Measurements from ENCODE around the gene DCTN4.

The DCTN4 gene

GRCh38 chr5:150674341-150674821 lies 84.4 kb downstream of the DCTN4 start:
- Histone ChIP-seq H3K9ac (ENCODE audit: low read length in 5 of 5) (no peak overlapping the region), H3K9me3 (ENCODE audit: control insufficient read depth in 5 of 5, low read length in 5 of 5) (no peaks in the 10 kb centered on the region), H3K36me3 (ENCODE audit: control insufficient read depth in 5 of 5, insufficient read depth in 5 of 5, low read length in 5 of 5) (peaks cover 0 to 6% (median 3%) of the 10 kb centered on the region in 5 donors), H3K27ac (ENCODE audit: low read depth, low read length) (peak overlapping the region; percentile 44), H3K27me3 (ENCODE audit: control insufficient read depth in 5 of 5, insufficient read depth in 4 of 5, low read length in 5 of 5) (peaks cover 0 to 3% (median 0%) of the 10 kb centered on the region in 5 donors), H3K4me3 (ENCODE audit: low read depth in 1 of 5, low read length in 5 of 5) (no peak overlapping the region), H3K4me1 (ENCODE audit: control insufficient read depth in 5 of 5, insufficient read depth in 5 of 5, low read length in 5 of 5) (peaks cover 0 to 42% (median 35%) of the 10 kb centered on the region in 5 donors)

GRCh38 chr5:150672884-150673275 lies 85.9 kb downstream of the DCTN4 start:
- peaks cover 0 to 3% (median 0%) of the 10 kb centered on the region in 5 donors for H3K27me3 ChIP-seq (ENCODE audit: control insufficient read depth in 5 of 5, insufficient read depth in 4 of 5, low read length in 5 of 5)
- no peak overlapping the region for H3K27ac ChIP-seq (ENCODE audit: low read depth, low read length)

GRCh38 chr5:150672237-150672883 lies 86.5 kb downstream of the DCTN4 start:
- Histone ChIP-seq H3K4me3 (ENCODE audit: low read depth in 1 of 5, low read length in 5 of 5) (peak overlapping the region; percentile 65 to 80 (median 69)), H3K9me3 (ENCODE audit: control insufficient read depth in 5 of 5, low read length in 5 of 5) (no peaks in the 10 kb centered on the region), H3K36me3 (ENCODE audit: control insufficient read depth in 5 of 5, insufficient read depth in 5 of 5, low read length in 5 of 5) (no peaks in the 10 kb centered on the region), H3K4me1 (ENCODE audit: control insufficient read depth in 5 of 5, insufficient read depth in 5 of 5, low read length in 5 of 5) (peaks cover 0 to 42% (median 35%) of the 10 kb centered on the region in 5 donors), H3K27ac (ENCODE audit: low read depth, low read length) (no peak overlapping the region), H3K27me3 (ENCODE audit: control insufficient read depth in 5 of 5, insufficient read depth in 4 of 5, low read length in 5 of 5) (peaks cover 0 to 3% (median 0%) of the 10 kb centered on the region in 5 donors), H3K9ac (ENCODE audit: low read length in 5 of 5) (peak overlapping the region in 3 of 5 donors; percentile 23 to 63 (median 62))

More at GRCh38 chr5:150672884-150673275, 85.9 kb downstream of the DCTN4 start:
- Histone ChIP-seq H3K36me3 (ENCODE audit: control insufficient read depth in 5 of 5, insufficient read depth in 5 of 5, low read length in 5 of 5) (no peaks in the 10 kb centered on the region), H3K9ac (ENCODE audit: low read length in 5 of 5) (no peak overlapping the region), H3K4me1 (ENCODE audit: control insufficient read depth in 5 of 5, insufficient read depth in 5 of 5, low read length in 5 of 5) (peaks cover 0 to 42% (median 35%) of the 10 kb centered on the region in 5 donors), H3K4me3 (ENCODE audit: low read depth in 1 of 5, low read length in 5 of 5) (peak overlapping the region; percentile 65 to 80 (median 69)), H3K9me3 (ENCODE audit: control insufficient read depth in 5 of 5, low read length in 5 of 5) (no peaks in the 10 kb centered on the region)

GRCh38 chr5:150671509-150672236 lies 87.1 kb downstream of the DCTN4 start:
- H3K27ac ChIP-seq (ENCODE audit: low read depth, low read length) = no peak overlapping the region
- peaks cover 0 to 3% (median 0%) of the 10 kb centered on the region in 5 donors for H3K27me3 ChIP-seq (ENCODE audit: control insufficient read depth in 5 of 5, insufficient read depth in 4 of 5, low read length in 5 of 5)
- H3K9me3 ChIP-seq (ENCODE audit: control insufficient read depth in 5 of 5, low read length in 5 of 5) = no peaks in the 10 kb centered on the region
- H3K4me1 ChIP-seq (ENCODE audit: control insufficient read depth in 5 of 5, insufficient read depth in 5 of 5, low read length in 5 of 5) = peaks cover 0 to 42% (median 35%) of the 10 kb centered on the region in 5 donors
- no peaks in the 10 kb centered on the region for H3K36me3 ChIP-seq (ENCODE audit: control insufficient read depth in 5 of 5, insufficient read depth in 5 of 5, low read length in 5 of 5)
- peak overlapping the region; percentile 56 to 80 (median 69) for H3K4me3 ChIP-seq (ENCODE audit: low read depth in 1 of 5, low read length in 5 of 5)
- peak overlapping the region in 3 of 5 donors; percentile 52 to 62 (median 58) for H3K9ac ChIP-seq (ENCODE audit: low read length in 5 of 5)

GRCh38 chr5:150670948-150671310 lies 87.9 kb downstream of the DCTN4 start:
- H3K27me3 ChIP-seq (ENCODE audit: control insufficient read depth in 5 of 5, insufficient read depth in 4 of 5, low read length in 5 of 5) = peaks cover 0 to 3% (median 0%) of the 10 kb centered on the region in 5 donors
- H3K36me3 ChIP-seq (ENCODE audit: control insufficient read depth in 5 of 5, insufficient read depth in 5 of 5, low read length in 5 of 5) = no peaks in the 10 kb centered on the region
- no peak overlapping the region for H3K4me3 ChIP-seq (ENCODE audit: low read depth in 1 of 5, low read length in 5 of 5)
- H3K4me1 ChIP-seq (ENCODE audit: control insufficient read depth in 5 of 5, insufficient read depth in 5 of 5, low read length in 5 of 5) = peaks cover 0 to 42% (median 35%) of the 10 kb centered on the region in 5 donors
- no peaks in the 10 kb centered on the region for H3K9me3 ChIP-seq (ENCODE audit: control insufficient read depth in 5 of 5, low read length in 5 of 5)
- H3K9ac ChIP-seq (ENCODE audit: low read length in 5 of 5) = no peak overlapping the region
- H3K27ac ChIP-seq (ENCODE audit: low read depth, low read length) = no peak overlapping the region

GRCh38 chr5:150670275-150670947 lies 88.4 kb downstream of the DCTN4 start:
- Histone ChIP-seq H3K27me3 (ENCODE audit: control insufficient read depth in 5 of 5, insufficient read depth in 4 of 5, low read length in 5 of 5) (peaks cover 0 to 3% (median 0%) of the 10 kb centered on the region in 5 donors), H3K27ac (ENCODE audit: low read depth, low read length) (no peak overlapping the region), H3K36me3 (ENCODE audit: control insufficient read depth in 5 of 5, insufficient read depth in 5 of 5, low read length in 5 of 5) (no peaks in the 10 kb centered on the region), H3K9me3 (ENCODE audit: control insufficient read depth in 5 of 5, low read length in 5 of 5) (no peaks in the 10 kb centered on the region), H3K9ac (ENCODE audit: low read length in 5 of 5) (no peak overlapping the region), H3K4me1 (ENCODE audit: control insufficient read depth in 5 of 5, insufficient read depth in 5 of 5, low read length in 5 of 5) (peaks cover 0 to 42% (median 35%) of the 10 kb centered on the region in 5 donors), H3K4me3 (ENCODE audit: low read depth in 1 of 5, low read length in 5 of 5) (no peak overlapping the region)

GRCh38 chr5:150665044-150665443 lies 93.8 kb downstream of the DCTN4 start:
- no peaks in the 10 kb centered on the region for H3K27me3 ChIP-seq (ENCODE audit: control insufficient read depth in 5 of 5, insufficient read depth in 4 of 5, low read length in 5 of 5)

GRCh38 chr5:150663936-150664335 lies 94.9 kb downstream of the DCTN4 start:
- H3K36me3 ChIP-seq (ENCODE audit: control insufficient read depth in 5 of 5, insufficient read depth in 5 of 5, low read length in 5 of 5) = no peaks in the 10 kb centered on the region
- H3K4me3 ChIP-seq (ENCODE audit: low read depth in 1 of 5, low read length in 5 of 5) = no peak overlapping the region
- no peak overlapping the region for H3K27ac ChIP-seq (ENCODE audit: low read depth, low read length)
- no peaks in the 10 kb centered on the region for H3K27me3 ChIP-seq (ENCODE audit: control insufficient read depth in 5 of 5, insufficient read depth in 4 of 5, low read length in 5 of 5)
- no peak overlapping the region for H3K9ac ChIP-seq (ENCODE audit: low read length in 5 of 5)
- peaks cover under 1 to 8% (median 3%) of the 10 kb centered on the region in 5 donors for H3K4me1 ChIP-seq (ENCODE audit: control insufficient read depth in 5 of 5, insufficient read depth in 5 of 5, low read length in 5 of 5)
- H3K9me3 ChIP-seq (ENCODE audit: control insufficient read depth in 5 of 5, low read length in 5 of 5) = no peaks in the 10 kb centered on the region

More at GRCh38 chr5:150665044-150665443, 93.8 kb downstream of the DCTN4 start:
- H3K9me3 ChIP-seq (ENCODE audit: control insufficient read depth in 5 of 5, low read length in 5 of 5) = no peaks in the 10 kb centered on the region
- H3K27ac ChIP-seq (ENCODE audit: low read depth, low read length) = no peak overlapping the region
- H3K36me3 ChIP-seq (ENCODE audit: control insufficient read depth in 5 of 5, insufficient read depth in 5 of 5, low read length in 5 of 5) = no peaks in the 10 kb centered on the region
- no peak overlapping the region for H3K4me3 ChIP-seq (ENCODE audit: low read depth in 1 of 5, low read length in 5 of 5)
- H3K9ac ChIP-seq (ENCODE audit: low read length in 5 of 5) = no peak overlapping the region
- no peaks in the 10 kb centered on the region for H3K4me1 ChIP-seq (ENCODE audit: control insufficient read depth in 5 of 5, insufficient read depth in 5 of 5, low read length in 5 of 5)

- no peak overlapping the region for H3K9ac ChIP-seq (ENCODE audit: low read length in 5 of 5)
- no peaks in the 10 kb centered on the region for H3K9me3 ChIP-seq (ENCODE audit: control insufficient read depth in 5 of 5, low read length in 5 of 5)
- no peaks in the 10 kb centered on the region for H3K27me3 ChIP-seq (ENCODE audit: control insufficient read depth in 5 of 5, insufficient read depth in 4 of 5, low read length in 5 of 5)
- H3K4me1 ChIP-seq (ENCODE audit: control insufficient read depth in 5 of 5, insufficient read depth in 5 of 5, low read length in 5 of 5) = peaks cover 5 to 19% (median 12%) of the 10 kb centered on the region in 5 donors
- no peaks in the 10 kb centered on the region for H3K36me3 ChIP-seq (ENCODE audit: control insufficient read depth in 5 of 5, insufficient read depth in 5 of 5, low read length in 5 of 5)
- no peak overlapping the region for H3K27ac ChIP-seq (ENCODE audit: low read depth, low read length)
- H3K4me3 ChIP-seq (ENCODE audit: low read depth in 1 of 5, low read length in 5 of 5) = no peak overlapping the region
These were observed 95.9 kb downstream of the DCTN4 start for GRCh38 chr5:150662731-150663516.
